Stomach (tissue), 9 donors: ENCODE results near the gene RNF220. TPM values are rescaled to one million over a fixed set of nuclear protein-coding genes. Genes with fewer than 3 reads are reported as not detected.

Experiments
- DNase-seq, 2 donors: peaks; one replicate each; pipeline versions ENCODE4 v3.0.0 to v3.0.0-alpha.2; 2013 to 2019
- H3K27ac ChIP-seq, 5 donors: fragments of 200-600 bp in 4 of 5; sonication (generic) in 4 of 5; one replicate each; pipeline ENCODE4 v1.5.1; 2013 to 2019; ENCODE audit warnings: mild to moderate bottlenecking in 1 of 5, moderate library complexity in 1 of 5
- H3K27me3 ChIP-seq, 3 donors: fragments of 200-600 bp; sonication (generic); one replicate each; pipeline ENCODE4 v1.5.1; 2017 to 2019; ENCODE audit warnings: mixed run types in 1 of 3
- H3K36me3 ChIP-seq, 4 donors: fragments of 200-600 bp; sonication (generic); 1 replicate in 3 of 4; 2 replicates in 1 of 4; pipeline ENCODE4 v1.5.1; 2016 to 2019
- H3K4me1 ChIP-seq, 4 donors: fragments of 200-600 bp; sonication (generic); one replicate each; pipeline ENCODE4 v1.5.1; 2016 to 2019
- H3K4me3 ChIP-seq, 4 donors: fragments of 200-600 bp; sonication (generic) in 3 of 4; one replicate each; pipeline ENCODE4 v1.5.1; 2016 to 2019; ENCODE audit warnings: mild to moderate bottlenecking in 1 of 4
- H3K9me3 ChIP-seq, 4 donors: fragments of 200-600 bp; sonication (generic); one replicate each; pipeline ENCODE4 v1.5.1; 2016 to 2019
- EP300 ChIP-seq: sonication (generic); formaldehyde crosslinking; IDR thresholded peaks from one replicate; pipeline ENCODE4 v1.6.1; 2017; ENCODE audit warnings: antibody characterized with exemption
- POLR2A ChIP-seq, 4 donors: fragments of 450-650 bp; IDR thresholded peaks; one replicate each; pipeline ENCODE4 v1.6.1; 2016; ENCODE audit warnings: antibody characterized with exemption in 4 of 4, control low read depth in 2 of 4, mild to moderate bottlenecking in 1 of 4, moderate library complexity in 1 of 4
- POLR2AphosphoS5 ChIP-seq, 3 donors: sonication (generic); formaldehyde crosslinking; IDR thresholded peaks; one replicate each; pipeline ENCODE4 v1.6.1; 2016; ENCODE audit warnings: antibody characterized with exemption in 3 of 3
- WGBS, 5 donors: extraction: QIAGEN DNeasy Blood & Tissue Kit in 3 of 5; methylation state at CpG; one replicate each; pipeline versions ENCODE4 v1.1.5 to v1.1.7; 2013 to 2018; 5-methylcytosine and 5-hydroxymethylcytosine counted together
- intact Hi-C: fragments of 100-400 bp; cut with DNase I; formaldehyde crosslinking; loops from one replicate; pipeline ENCODE4 v1.15.1; 2023; ENCODE audit warnings: low total_unique reads
- polyA plus RNA-seq, 3 donors: library from polyadenylated mRNA; stranded (reverse); fragments of 200-250 nt; gene quantifications; one replicate each; pipeline ENCODE4 v1.2.3, GENCODE V29; 2013
- total RNA-seq, 5 donors: library from RNA; depleted of rRNA; stranded (reverse); fragments of >200 nt; gene quantifications; one replicate each; pipeline versions ENCODE4 v1.1.0 to v1.2.3, GENCODE V29; 2014 to 2016
- TF ChIP-seq, protein P1 (sequence below), 7 experiments: fragments of 450-650 bp in 4 of 7; fragments of 200-600 bp in 3 of 7; sonication (generic) in 3 of 7; IDR thresholded peaks; one replicate each; pipeline ENCODE4 v1.5.1; 2016 to 2019; ENCODE audit warnings: antibody characterized with exemption in 7 of 7, control low read depth in 2 of 7, mild to moderate bottlenecking in 1 of 7
- donor health status: healthy with polysubstance abuse.
- donor health status: Bipolar disorder and iron deficiency.
- donor health status: healthy.

The RNF220 gene
- total and polyA plus RNA-seq, 8 donors: 21.0 to 207 (median 47.2) TPM

DNA sequence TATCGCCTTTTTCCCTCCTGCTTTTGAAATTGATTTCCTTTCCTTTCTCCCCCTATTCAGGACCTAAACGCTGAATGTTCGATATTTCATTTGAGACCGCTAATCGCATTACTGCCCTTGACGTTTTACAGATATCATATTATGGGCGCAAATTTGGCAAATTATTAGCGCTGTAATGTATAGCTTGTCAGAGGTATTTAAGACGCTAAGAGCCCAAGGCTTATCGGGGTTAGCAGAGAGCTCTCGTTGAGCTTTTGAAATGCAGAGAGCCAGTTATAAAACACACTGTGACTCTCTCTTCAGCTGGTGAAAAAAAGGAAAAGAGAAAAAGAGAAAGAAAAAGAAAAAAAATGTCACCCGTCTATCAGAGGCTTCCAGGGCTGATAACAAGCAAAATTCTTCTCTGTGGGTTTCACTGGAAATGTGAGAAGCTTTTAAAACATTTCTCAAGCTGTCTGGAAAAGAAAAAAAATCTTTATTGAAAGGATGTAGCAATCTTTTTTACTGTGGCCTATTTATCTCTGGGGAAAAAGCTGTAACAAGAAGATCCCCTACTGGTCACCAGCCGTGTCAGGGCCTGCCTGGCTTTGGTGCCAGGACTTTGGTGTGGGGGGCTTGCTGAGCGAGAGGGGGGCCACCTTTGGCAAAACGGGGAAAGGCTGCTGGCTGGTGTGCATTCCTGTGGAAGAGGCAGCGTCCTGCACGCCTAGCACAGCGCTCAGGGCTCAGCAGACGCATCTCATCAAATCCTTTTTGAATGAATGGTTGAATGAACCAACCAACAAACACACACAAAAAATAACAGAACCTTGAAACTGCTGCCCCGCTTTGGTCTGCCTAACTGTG is 119.8 kb downstream of the RNF220 start:
- DNase-seq: no peak
- intact Hi-C loops: no loop called here
- 29 to 45% (median 36%) methylated on average over 19 to 20 of the region's 20 CpGs for WGBS, 5 donors
- Histone ChIP-seq H3K27ac (no peak overlapping the region), H3K9me3 (no peaks in the 10 kb centered on the region), H3K4me3 (no peak overlapping the region), H3K36me3 (no peaks in the 10 kb centered on the region), H3K27me3 (peaks cover 0 to 50% (median 14%) of the 10 kb centered on the region in 3 donors), H3K4me1 (peaks cover 0 to 11% (median 0%) of the 10 kb centered on the region in 4 donors)
- TF ChIP-seq, protein P1, sequence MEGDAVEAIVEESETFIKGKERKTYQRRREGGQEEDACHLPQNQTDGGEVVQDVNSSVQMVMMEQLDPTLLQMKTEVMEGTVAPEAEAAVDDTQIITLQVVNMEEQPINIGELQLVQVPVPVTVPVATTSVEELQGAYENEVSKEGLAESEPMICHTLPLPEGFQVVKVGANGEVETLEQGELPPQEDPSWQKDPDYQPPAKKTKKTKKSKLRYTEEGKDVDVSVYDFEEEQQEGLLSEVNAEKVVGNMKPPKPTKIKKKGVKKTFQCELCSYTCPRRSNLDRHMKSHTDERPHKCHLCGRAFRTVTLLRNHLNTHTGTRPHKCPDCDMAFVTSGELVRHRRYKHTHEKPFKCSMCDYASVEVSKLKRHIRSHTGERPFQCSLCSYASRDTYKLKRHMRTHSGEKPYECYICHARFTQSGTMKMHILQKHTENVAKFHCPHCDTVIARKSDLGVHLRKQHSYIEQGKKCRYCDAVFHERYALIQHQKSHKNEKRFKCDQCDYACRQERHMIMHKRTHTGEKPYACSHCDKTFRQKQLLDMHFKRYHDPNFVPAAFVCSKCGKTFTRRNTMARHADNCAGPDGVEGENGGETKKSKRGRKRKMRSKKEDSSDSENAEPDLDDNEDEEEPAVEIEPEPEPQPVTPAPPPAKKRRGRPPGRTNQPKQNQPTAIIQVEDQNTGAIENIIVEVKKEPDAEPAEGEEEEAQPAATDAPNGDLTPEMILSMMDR (IDR thresholded peaks at IDR 0.05): no peak
- no peak for TF ChIP-seq EP300
- TF ChIP-seq POLR2AphosphoS5 (IDR thresholded peaks at IDR 0.05): no peak
- TF ChIP-seq POLR2A (IDR thresholded peaks at IDR 0.05): no peak

DNA sequence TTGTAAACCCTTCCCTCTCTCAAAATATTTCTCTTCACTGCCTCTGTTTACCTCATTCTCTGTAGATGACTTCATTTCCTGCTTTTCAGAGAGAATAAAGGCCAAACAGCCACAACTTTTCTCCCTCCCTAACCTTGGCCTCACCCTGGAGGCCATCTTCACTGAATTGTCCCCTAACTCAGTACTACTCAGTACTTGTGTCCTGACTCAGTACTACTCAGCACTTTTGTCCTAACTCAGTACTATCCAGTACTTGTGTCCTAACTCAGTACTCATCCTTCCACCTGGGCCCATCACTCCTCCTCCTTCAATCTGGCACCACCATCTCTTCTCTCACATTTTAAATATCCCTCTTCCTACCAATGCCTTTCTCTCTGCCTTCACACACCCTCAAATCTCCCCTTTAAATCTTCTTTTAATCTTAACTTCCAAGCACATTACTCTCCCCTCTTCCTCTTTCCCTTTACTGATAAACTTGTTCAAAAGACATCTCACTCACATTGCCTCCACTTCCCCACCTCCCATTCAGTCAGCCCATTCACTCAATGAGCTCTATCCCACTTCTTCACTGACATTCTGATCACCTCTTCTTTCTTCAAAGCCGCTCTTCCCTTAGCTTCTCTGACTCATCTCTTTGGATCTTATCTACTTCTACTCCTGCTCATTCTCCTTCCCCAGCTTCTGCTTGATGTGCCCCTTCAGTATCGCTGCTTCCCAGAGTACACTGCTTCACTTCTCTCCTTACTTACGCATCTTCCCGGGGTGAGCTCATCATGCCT is 121.4 kb downstream of the RNF220 start:
- intact Hi-C loops: no loop called here
- no peak for DNase-seq
- WGBS, 5 donors: 91 to 98% (median 92%) methylated on average over 4 of the region's 4 CpGs
- Histone ChIP-seq H3K36me3 (no peaks in the 10 kb centered on the region), H3K9me3 (no peaks in the 10 kb centered on the region), H3K27ac (no peak overlapping the region), H3K4me3 (no peak overlapping the region), H3K4me1 (peaks cover 0 to 11% (median 0%) of the 10 kb centered on the region in 4 donors), H3K27me3 (peaks cover 0 to 50% (median 14%) of the 10 kb centered on the region in 3 donors)
- TF ChIP-seq POLR2A (IDR thresholded peaks at IDR 0.05): no peak
- TF ChIP-seq, protein P1 (IDR thresholded peaks at IDR 0.05): no peak
- TF ChIP-seq EP300: no peak
- no peak for TF ChIP-seq POLR2AphosphoS5 (IDR thresholded peaks at IDR 0.05)

DNA sequence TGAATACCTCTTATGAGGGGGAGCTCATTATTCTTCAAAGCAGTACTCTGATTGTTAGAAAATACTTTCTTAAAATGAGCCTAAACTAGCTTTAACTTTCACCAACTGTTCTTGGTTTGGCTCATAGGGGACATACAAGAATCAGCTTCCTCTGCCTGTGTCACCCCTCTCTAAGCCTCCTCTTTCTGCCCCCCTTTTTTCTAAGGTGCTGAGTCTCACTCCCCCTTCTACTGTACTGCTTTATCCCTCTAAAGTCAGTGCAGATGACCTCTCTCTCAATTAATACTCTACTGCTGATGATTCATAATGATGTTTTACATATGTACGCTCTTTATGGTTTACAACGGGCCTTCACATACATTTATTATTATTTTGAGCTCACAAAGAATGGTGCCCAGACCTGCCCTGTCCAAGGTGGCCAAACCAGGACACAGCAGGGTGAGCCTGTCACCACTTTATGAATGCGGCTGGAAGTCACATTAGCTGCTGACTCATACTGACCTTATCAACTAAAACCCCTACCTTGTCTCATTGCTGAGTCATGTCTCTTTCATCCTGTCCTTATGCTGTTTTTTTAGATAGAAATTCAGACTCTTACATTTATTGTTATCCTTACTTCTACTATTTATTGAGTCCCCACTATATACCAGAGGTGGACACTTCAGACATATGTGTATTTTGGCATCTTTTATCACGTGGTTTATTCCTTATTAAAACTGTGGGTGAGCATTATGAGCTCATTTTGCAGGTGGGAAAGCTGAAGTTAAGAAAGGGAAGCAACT is 126.9 kb downstream of the RNF220 start:
- DNase-seq: peak in 1 of 2 donors; percentile 26
- Histone ChIP-seq H3K36me3 (no peaks in the 10 kb centered on the region), H3K27me3 (peaks cover 0 to 16% (median 0%) of the 10 kb centered on the region in 3 donors), H3K27ac (no peak overlapping the region), H3K9me3 (no peaks in the 10 kb centered on the region), H3K4me1 (no peaks in the 10 kb centered on the region), H3K4me3 (no peak overlapping the region)
- intact Hi-C loops: no loop called here
- TF ChIP-seq, protein P1 (IDR thresholded peaks at IDR 0.05): no peak
- peak in 1 of 3 donors; percentile 12 for TF ChIP-seq POLR2AphosphoS5 (IDR thresholded peaks at IDR 0.05)
- WGBS, 5 donors: 16 to 51% (median 29%) methylated on average over 4 of the region's 4 CpGs

DNA sequence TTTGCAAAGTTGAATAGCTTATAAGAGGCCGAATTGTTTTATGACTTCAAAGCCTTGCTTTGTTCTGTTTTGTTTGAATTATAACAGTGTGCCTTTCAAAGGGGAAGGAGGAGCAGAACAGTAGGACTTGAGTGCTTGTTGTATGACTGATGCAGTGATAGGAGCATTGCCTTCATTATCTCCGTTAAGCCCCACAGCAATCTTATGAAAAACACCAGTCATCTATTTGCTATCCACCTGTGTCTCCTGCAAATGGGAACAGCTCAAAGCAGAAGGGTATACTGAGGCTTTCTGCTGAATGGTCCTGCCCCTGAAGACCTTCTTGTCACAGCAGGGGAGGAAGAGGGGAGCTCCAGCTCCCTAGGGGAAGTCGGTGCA is 127.5 kb downstream of the RNF220 start:
- 33 to 54% (median 44%) methylated on average over 3 of the region's 3 CpGs for WGBS, 5 donors
- Histone ChIP-seq H3K4me1 (no peaks in the 10 kb centered on the region), H3K27ac (no peak overlapping the region), H3K4me3 (no peak overlapping the region), H3K27me3 (peaks cover 0 to 10% (median 0%) of the 10 kb centered on the region in 3 donors), H3K9me3 (no peaks in the 10 kb centered on the region), H3K36me3 (no peaks in the 10 kb centered on the region)
- intact Hi-C loops: no loop called here
- no peak for TF ChIP-seq POLR2A (IDR thresholded peaks at IDR 0.05)
- TF ChIP-seq EP300: no peak
- no peak for TF ChIP-seq POLR2AphosphoS5 (IDR thresholded peaks at IDR 0.05)
- TF ChIP-seq, protein P1 (IDR thresholded peaks at IDR 0.05): no peak
- no peak for DNase-seq
